RWPE2 (cell line): ENCODE data around the gene PAX4.

Experiments used
- ATAC-seq: fragments of 200-7000 bp; cut with Tn5 transposase; 3 replicates; pipeline ENCODE4 v1.9.1; 2021; ENCODE audit warnings: low read depth
- DNase-seq: peaks from one replicate; pipeline ENCODE4 v3.0.0-alpha.2; 2020; ENCODE audit warnings: low spot score
- H3K27ac ChIP-seq: fragments of 450-650 bp; 2 replicates; pipeline ENCODE4 v1.5.1; 2017; ENCODE audit warnings: mild to moderate bottlenecking; ENCODE audit not compliant: poor library complexity, severe bottlenecking
- H3K27me3 ChIP-seq: fragments of 250-450 bp; sonication (Bioruptor Pico); 2 replicates; pipeline ENCODE4 v1.5.1; 2021; ENCODE audit warnings: mild to moderate bottlenecking, moderate library complexity; ENCODE audit not compliant: insufficient read depth, poor library complexity, severe bottlenecking
- H3K36me3 ChIP-seq: fragments of 250-450 bp; sonication (Bioruptor Pico); 2 replicates; pipeline ENCODE4 v1.5.1; 2020; ENCODE audit warnings: low read depth, mild to moderate bottlenecking, moderate library complexity
- H3K4me1 ChIP-seq: fragments of 250-450 bp; sonication (Bioruptor Pico); 2 replicates; pipeline ENCODE4 v1.5.1; 2021; ENCODE audit warnings: mild to moderate bottlenecking, moderate library complexity; ENCODE audit not compliant: insufficient read depth, poor library complexity, severe bottlenecking
- H3K4me3 ChIP-seq: fragments of 250-450 bp; sonication (Bioruptor Pico); 2 replicates; pipeline ENCODE4 v1.5.1; 2021; ENCODE audit warnings: mild to moderate bottlenecking, moderate library complexity; ENCODE audit not compliant: severe bottlenecking
- H3K9me3 ChIP-seq: fragments of 250-450 bp; sonication (Bioruptor Pico); 2 replicates; pipeline ENCODE4 v1.5.1; 2021; ENCODE audit warnings: mild to moderate bottlenecking, moderate library complexity; ENCODE audit not compliant: severe bottlenecking
- TF ChIP-seq, protein P1 (sequence below): fragments of 450-650 bp; IDR thresholded peaks from one replicate; pipeline ENCODE4 v1.5.1; 2017; ENCODE audit warnings: mild to moderate bottlenecking, moderate library complexity; ENCODE audit not compliant: poor library complexity, severe bottlenecking

The PAX4 gene

DNA sequence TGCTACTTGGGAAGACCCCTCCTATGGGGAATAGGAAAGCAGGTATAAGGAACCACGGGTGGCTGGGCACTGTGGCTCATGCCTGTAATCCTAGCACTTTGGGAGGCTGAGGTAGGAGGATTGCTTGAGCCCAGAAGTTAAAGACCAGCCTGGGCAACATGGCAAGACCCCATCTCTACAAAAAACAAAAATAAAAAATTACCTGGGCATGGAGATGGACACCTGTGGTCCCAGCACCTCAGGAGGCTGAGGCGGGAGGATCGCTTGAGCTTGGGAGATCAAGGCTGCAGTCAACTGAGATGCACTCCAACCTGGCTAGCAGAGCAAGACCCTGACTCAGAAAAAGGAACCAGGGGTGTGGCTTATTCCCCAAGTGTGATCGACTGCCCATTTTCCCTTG, 25.4 kb downstream of the PAX4 start:
- TF ChIP-seq, protein P1, sequence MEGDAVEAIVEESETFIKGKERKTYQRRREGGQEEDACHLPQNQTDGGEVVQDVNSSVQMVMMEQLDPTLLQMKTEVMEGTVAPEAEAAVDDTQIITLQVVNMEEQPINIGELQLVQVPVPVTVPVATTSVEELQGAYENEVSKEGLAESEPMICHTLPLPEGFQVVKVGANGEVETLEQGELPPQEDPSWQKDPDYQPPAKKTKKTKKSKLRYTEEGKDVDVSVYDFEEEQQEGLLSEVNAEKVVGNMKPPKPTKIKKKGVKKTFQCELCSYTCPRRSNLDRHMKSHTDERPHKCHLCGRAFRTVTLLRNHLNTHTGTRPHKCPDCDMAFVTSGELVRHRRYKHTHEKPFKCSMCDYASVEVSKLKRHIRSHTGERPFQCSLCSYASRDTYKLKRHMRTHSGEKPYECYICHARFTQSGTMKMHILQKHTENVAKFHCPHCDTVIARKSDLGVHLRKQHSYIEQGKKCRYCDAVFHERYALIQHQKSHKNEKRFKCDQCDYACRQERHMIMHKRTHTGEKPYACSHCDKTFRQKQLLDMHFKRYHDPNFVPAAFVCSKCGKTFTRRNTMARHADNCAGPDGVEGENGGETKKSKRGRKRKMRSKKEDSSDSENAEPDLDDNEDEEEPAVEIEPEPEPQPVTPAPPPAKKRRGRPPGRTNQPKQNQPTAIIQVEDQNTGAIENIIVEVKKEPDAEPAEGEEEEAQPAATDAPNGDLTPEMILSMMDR: no peak
- ATAC-seq (no peak), DNase-seq (no peak)
- no peaks in the 10 kb centered on the region for H3K9me3 ChIP-seq
- H3K4me3 ChIP-seq: no peak overlapping the region
- H3K4me1 ChIP-seq: no peaks in the 10 kb centered on the region
- H3K27ac ChIP-seq: no peak overlapping the region
- H3K27me3 ChIP-seq: no peaks in the 10 kb centered on the region
- H3K36me3 ChIP-seq: peaks cover 18% of the 10 kb centered on the region

DNA sequence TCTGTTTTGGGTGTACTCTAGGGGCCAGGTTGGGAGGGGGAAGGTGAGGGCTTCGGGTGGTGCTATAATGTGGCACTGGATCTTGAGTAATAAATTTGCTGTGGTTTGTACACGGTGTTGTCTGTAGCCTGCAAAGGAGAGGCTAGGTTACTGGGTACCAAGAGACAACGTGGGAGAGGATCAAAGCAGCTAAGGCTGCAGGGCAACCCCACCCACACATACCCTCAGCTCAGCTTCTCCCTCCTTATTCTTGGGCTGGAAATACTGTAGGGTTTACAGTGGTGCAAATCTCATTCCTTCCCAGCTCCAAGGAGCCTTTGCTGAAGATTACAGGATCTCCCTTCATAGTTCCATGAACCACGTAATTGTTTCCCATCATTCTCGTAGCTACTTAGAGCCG, 26.4 kb downstream of the PAX4 start:
- ATAC-seq: no peak
- TF ChIP-seq, protein P1: no peak
- H3K36me3 ChIP-seq: peaks cover 18% of the 10 kb centered on the region
- H3K9me3 ChIP-seq: no peaks in the 10 kb centered on the region
- no peak overlapping the region for H3K4me3 ChIP-seq
- H3K27me3 ChIP-seq: no peaks in the 10 kb centered on the region
- DNase-seq: no peak
- H3K27ac ChIP-seq: no peak overlapping the region
- no peaks in the 10 kb centered on the region for H3K4me1 ChIP-seq

DNA sequence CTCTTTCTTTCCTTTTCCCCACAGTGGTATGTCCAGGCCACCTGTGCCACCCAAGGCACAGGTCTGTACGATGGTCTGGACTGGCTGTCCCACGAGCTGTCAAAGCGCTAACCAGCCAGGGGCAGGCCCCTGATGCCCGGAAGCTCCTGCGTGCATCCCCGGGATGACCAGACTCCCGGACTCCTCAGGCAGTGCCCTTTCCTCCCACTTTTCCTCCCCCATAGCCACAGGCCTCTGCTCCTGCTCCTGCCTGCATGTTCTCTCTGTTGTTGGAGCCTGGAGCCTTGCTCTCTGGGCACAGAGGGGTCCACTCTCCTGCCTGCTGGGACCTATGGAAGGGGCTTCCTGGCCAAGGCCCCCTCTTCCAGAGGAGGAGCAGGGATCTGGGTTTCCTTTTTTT, 26.8 kb downstream of the PAX4 start:
- Histone ChIP-seq H3K9me3 (no peaks in the 10 kb centered on the region), H3K36me3 (peaks cover 18% of the 10 kb centered on the region), H3K27me3 (no peaks in the 10 kb centered on the region), H3K4me1 (no peaks in the 10 kb centered on the region), H3K4me3 (no peak overlapping the region), H3K27ac (no peak overlapping the region)
- TF ChIP-seq, protein P1: no peak
- ATAC-seq (no peak), DNase-seq (no peak)

DNA sequence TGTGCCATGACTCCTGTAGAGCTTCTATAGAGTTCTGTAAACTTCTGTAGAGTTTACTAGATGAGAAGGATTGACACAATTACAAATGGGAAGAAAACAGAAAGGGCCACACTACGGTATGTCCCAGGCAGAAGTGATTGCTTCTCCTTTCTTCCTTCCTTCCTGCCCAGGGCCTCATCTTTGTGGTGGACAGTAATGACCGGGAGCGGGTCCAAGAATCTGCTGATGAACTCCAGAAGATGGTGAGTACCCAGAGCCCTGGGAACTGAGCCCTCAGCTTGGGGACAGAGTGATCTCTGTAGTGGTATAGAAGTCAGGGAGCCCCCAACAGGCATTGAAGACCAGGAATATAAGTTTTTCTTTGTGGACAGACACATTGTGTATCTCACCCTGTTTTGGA, 28.0 kb downstream of the PAX4 start:
- Histone ChIP-seq H3K36me3 (peaks cover 18% of the 10 kb centered on the region), H3K27me3 (no peaks in the 10 kb centered on the region), H3K27ac (no peak overlapping the region), H3K4me3 (no peak overlapping the region), H3K9me3 (no peaks in the 10 kb centered on the region), H3K4me1 (peaks cover 5% of the 10 kb centered on the region)
- no peak for ATAC-seq
- no peak for DNase-seq
- TF ChIP-seq, protein P1: no peak

DNA sequence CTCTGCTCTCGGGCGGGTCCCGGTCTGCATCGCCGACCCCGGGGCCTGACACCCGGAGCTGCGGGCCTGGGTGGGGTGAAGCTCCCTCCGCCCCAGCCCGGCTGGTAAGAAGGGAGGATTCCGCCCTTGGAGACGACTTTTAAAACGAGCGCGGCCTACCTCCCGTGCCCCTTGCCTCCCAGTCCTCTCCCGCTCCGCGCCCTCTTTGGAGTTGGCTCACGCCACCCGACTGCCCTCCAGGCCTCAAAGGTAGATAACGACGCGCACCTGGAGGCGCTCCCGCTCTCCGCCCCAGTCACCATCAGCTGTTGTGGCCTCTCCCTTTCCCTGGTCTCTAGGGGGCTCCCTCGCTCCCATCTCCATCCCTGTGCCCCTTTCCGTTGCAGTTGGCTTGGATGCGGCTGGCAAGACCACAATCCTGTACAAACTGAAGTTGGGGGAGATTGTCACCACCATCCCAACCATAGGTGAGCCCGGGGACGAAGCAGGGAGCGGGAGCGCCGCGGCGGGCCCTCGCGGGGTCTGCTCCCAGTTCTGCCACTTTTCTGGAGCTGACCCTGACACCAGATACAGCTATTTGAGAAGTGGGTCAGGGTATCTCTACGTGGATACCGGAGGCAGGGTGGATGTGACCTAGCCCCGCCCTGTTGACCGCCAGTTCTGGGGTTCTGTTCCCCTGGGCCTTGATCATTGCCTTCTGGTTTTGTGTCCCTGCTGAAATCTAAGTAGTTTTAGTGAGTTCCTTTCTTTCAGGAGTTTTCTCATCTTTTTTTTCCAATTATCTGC, 29.1 kb downstream of the PAX4 start:
- Histone ChIP-seq H3K27ac (peak overlapping the region; percentile 45), H3K9me3 (no peaks in the 10 kb centered on the region), H3K4me1 (peaks cover 5% of the 10 kb centered on the region), H3K27me3 (no peaks in the 10 kb centered on the region), H3K4me3 (peak overlapping the region; percentile 77), H3K36me3 (peaks cover 18% of the 10 kb centered on the region)
- ATAC-seq (peak; percentile 54), DNase-seq (no peak)
- TF ChIP-seq, protein P1: peak; percentile 79
